IPS-NIHi7 (cell line): Measurements from ENCODE around the gene UBN1.
"Not testable (repeated sequence)": the region's sequence is repeated elsewhere in the genome, so short reads cannot be mapped to it uniquely, and the experiment has no call there.

ENCODE experiments used
- DNase-seq: peaks from one replicate; pipeline ENCODE4 v3.0.0; 2012; ENCODE audit warnings: mixed read lengths; ENCODE audit errors: extremely low spot score

The UBN1 gene

DNA sequence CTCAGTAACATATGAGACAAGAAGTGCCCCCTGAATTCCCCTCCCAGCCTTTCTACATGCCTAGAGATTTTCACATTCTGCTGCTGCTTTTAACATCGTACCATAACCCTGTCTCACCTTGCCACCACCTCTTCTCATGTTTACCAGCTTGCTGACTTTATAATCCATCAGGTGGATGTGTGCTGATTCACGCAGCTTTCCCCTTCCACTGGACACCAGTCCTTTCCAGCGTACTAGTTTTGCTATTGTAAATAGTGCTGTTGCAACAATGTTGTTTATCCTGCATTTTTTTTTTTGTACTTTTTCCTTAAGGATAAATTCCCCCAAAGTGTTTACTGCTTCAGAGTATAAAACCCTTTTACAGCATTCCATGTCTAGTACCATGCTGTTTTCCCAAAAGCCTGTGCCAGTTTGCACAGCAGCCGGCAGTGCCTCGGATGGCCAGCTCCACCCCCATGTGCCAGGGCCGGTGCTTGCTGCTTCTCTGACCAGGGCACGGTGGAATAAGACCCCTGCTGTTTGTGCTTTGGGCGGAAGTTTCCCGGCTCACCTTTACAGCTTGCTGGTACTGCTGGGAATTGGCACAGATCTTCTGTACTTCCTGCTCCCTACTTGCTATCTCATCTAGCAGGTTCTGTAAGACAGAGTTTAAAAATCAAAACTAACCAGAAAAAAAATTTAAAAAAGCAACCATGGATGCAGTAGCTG lies 41.3 kb downstream of the UBN1 start:
- DNase-seq = no peak

DNA sequence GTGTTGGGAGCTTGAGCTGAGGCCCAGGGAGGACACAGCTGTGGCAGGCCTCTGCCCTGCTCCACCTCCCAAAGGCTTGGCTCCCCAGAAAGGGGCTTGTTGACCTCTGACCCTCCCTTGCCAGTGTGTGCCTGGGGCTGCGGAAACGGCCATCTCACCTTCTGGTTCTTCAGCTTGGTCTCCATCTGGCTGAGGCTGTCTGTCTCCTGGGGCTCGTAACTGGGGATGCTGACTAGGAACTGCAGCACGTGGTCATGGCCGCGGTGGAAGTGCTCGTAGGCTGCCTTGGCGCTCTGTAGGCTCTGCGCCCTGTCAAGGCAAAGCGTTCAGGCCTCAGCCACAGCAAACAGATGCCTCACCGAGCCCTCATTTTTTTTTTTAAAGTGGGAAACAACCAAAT lies 42.7 kb downstream of the UBN1 start:
- DNase-seq = no peak

DNA sequence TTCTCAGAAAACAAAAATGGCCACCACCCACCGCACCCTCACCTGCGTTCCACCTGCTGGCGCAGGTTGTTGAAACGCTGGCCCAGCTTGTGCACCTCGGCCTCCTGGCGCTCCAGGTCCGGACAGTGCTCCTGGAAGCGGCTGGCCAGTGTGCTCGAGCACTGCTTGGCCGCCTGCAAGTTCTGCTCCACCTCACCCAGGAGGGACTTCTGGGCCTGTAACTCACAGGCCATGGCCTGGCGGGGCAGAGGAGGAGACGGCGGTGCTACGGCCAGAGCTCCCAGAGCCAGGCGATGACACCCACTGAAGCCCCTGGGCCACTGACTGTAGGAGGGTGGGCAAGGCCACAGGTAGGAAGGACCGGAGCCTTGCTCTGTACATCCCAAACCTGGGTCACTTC lies 43.4 kb downstream of the UBN1 start:
- no peak for DNase-seq

DNA sequence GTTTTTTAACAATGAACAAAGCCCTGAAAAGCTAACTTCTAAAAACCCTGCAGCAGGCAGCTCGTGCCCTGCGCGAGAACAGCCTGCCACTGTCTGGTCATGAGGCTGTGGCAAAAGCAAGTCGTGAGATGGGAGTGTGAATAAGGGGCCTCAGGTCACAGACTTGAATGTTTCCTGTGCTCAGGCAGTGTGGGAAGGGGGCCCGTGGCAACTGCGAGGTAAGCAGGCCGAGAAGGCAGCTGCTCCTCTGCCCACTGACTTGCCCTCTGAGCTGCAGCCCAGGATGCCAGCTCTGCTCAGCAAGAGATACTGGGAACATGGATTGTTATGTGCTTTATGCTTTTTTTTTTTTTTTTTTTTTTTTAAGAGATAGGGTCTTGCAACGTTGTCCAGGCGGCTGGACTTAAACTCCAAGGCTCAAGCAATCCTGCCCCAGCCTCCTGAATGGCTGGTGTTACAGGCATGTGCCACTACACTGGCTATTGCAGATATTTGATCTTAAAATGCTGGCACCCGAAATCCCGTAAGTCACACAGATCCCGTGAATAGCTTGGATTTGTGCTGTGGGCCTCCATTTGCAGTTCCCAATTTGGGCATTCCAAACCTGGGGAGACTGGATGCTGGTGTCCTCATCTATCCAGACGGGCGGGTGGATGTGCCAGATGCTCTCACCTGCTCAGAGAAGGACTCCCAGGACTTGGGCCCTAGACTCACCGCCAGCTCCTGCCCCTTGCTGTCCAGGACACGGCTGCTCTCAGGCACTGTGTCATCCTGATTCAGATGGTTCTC lies 44.0 kb downstream of the UBN1 start:
- DNase-seq = no peak

DNA sequence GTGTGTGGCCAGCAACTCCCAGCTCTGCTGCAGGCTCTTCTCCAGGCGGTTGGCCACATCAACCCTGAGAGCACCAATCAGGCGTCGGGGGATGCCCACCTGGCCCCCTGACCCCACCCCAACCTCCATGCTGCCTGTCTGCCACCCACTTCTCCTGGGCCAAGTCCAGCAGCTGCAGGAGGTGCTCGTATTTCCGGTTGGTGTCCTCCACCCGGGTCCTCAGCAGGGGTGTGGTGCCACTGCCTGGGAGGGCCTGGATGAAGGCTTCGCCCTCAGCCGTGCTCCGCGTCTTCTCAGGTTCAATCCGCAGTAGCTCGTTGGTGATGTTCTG lies 44.6 kb downstream of the UBN1 start:
- DNase-seq = no peak

DNA sequence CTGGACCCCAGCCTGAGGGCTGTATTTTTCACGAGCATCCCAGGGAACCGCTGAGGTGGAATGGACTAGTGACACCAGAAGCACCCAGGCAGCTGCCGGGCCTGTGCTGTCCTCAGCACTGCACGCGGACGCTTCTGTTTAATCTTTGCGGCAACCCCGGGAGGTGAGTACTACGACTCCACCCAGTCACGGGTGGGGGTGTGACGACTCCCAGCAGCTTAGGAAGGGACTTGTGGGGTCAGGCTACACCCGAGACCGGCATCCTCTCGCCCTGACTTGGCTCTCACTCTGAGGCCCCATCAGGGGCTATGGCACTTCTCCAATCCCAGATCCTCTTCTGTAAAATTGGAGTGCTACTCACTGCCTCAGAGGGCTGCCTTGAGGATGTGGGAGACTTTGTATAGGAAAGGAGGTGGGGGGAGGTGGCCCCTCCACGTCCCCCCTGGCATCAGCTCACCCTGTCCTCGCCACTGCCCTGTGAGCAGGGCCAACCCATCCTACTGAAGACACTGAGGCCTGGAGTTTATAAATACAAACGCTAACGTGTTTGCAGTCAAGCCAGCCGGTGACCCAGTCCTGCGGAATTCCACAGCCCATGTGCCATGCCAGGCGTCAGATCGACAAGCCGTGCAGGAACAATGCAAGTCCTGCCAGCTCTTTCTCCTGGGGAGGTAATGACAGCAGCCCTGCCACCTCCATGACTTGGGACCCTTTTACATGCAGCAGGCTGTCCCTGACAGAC lies 45.3 kb downstream of the UBN1 start:
- DNase-seq = no peak

DNA sequence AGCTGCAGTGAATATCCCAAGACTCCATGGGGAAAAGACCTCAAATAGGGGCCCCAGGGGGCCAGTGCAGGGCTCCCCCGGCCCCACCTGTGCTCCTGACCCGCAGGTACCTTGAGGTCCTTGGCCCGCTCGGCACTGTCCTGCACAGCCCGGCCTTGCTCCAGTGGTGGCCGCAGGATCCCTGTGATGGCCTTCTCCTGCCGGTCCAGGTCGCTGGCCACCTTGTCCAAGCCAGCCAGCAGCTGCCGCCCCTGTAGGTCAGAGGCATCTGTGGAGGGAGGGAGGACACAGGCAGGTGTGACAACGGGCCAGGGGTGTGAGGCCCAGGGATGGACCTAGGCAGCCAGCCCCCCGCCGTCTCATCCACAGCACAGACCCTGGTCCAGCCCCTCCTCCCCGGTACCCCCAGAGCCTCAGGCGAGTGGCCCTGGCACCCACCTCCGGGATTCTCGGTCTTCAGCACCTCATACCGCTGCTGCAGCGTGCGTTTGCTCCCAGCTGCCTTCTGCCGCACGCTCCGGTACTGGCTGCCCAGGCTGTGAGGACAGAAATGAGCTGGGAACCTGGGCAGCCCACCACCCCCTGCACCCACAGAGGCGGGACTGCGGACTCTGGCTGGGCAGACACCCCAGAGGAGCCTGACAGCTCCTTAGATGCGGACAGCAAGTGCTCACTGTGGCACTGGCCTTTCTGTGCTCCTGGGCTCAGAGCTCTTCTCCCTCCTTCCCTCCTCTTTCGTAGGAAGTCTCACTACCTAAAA lies 46.0 kb downstream of the UBN1 start:
- no peak for DNase-seq

DNA sequence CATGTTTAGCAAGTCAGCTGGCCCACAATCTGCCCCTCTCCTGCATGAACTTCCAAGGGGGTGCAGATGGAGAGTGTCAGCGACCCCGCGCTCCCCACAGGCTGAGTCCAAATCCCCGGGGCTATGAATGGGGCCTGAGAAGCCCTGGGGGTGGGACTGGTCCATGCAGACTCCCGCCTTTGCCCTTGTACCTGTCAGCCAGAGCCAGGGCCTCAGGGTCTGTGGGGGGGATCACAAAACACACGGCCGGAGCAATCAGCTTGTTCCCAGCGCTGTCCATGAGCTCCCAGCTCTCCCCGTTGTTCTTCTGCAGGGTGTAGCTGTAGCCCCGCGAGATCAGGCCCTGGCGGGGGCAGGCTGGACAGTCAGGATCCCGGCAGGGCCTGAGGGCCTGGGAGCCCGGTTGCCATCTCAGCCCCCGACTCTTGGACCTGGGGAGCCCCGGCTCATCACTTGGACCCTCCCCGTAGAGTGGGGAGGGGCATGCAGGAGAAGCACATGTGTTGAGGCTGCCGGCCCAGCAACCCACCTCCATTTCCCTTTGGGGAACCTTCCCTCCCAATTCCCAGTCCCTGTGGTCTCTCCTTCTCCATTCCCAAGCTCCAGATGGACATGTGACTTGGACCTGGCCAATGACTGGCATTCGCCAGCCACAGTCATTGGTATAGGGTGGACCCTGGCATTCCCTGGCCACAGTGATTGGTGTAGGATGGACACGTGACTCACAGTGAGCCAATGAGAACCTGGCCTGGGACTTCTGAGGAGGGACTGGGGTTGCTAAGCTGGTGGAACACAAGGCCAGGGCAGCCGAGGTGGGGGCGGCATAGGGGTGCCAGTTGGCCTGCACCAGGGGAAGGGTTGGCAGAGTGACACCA lies 47.2 kb downstream of the UBN1 start:
- DNase-seq = peak; percentile 41

DNA sequence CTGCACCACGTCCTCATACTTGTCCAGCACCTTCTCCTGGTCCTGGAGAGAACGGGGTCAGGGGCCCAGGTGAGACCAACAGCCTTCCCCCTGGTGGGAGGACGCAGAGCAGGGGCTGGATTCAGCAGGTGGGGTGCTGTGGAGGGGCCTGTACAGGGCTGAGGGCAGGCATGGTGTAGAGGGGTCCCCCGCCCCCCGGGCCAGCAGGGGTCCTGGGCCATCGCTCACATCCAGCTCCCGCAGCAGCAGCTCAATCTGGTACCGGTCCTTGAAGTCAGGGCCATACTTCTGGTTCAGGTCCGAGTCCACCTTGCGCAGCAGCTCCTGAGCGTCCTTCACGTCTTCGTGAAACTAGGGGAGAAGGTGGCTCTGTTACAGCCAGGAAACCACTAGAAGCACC lies 48.1 kb downstream of the UBN1 start:
- DNase-seq = no peak

DNA sequence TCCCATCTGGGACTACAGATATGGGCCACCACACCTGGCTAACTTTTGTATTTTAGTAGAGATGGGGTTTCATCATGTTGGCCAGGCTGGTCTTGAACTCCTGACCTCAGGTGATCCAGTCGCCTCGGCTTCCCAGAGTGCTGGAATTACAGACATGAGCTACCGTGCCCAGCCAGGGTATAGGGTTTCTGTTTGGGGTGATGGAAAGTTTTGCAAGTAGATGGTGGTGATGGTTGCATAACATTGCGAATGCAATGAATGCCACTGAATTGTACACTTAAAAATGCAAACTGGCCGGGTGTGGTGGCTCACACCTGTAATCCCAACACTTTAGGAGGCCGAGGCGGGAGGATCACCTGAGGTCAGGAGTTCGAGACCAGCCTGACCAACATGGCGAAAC lies 49.5 kb downstream of the UBN1 start:
- DNase-seq = not testable (repeated sequence)

DNA sequence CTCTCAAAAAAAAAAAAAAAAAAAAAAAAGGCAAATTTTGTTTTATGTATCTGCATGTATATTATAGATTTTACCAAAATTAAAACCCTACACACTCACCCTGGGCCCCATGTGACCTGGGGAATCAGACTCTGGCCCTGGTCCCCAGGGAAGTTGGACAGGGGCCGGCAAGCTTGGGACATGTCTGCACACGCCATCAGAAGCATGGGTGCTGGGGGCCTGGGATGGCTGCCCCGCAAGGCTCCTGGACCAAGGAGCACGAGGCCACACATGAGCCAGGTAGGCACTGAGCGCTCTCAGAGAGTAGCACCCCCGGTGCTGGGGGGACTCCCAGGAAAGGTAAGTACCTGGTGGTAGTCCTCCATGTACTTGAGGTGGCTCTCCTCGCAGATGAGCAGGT lies 50.0 kb downstream of the UBN1 start:
- no peak for DNase-seq

DNA sequence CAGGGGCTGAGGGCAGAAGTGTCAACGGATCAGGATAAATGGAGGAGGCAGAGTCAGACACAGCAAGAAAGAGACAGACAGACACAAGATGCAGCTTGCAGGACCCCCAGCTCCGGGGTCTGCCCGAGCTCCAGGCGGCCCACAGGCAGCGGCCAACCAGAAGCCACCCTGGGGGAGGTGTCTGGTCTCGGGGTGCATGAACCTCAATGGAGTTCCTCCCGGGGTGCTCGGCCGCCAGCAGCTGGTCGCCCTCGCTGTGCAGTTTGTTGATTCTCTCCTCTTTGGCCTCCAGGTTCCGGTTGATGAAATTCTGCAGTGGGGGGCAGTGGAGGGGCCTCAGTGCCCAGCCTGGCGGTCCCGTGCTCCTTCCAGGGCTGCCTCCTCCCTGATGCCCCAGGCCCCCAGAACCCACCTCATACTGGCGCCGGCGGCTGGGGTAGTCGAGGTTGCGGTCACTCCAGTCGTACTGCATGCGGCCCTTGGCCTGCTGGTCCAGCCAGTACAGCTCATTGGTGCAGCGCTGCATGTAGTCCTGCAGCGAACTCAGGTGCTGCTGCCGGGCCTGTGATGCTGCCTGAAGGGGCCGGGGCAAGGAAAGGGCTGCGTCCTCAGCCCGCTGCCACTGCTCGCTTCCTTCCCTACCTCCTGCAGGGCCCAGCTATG lies 51.7 kb downstream of the UBN1 start:
- no peak for DNase-seq

DNA sequence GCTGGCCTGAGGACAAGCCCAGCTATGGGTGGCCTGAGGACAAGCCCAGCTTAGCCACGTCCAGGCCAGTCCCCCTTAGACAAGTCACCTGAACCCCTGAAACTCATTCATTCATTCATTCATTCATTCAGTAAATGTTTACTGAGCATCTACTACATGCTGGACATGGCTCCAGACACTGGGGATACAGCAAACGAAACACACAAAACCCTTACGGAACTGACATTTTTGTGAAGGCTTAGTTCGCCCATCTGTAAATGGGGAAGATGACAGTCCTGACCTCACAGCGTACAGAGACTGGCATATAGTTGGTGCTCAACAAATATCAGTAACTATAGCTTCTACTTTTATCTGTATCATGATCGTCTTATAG lies 52.2 kb downstream of the UBN1 start:
- no peak for DNase-seq

DNA sequence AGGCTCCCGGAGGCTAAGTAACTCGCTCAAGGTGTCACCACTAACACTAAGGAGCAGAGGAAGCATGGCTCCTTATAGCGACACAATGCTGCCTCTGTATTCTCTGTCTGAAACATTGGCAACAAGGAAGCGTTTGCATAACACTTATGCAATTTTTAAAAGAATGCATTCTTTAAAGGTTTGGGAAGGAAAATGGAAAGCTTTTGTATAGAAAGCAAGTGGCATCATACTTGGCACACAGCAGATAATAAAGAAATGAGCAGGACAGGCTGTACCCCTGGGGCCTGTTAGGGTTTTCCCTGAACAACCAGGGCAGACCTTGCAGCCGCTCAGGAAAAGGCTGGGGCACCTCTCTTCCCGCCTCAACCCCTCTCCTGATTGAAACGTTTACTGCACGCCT lies 52.8 kb downstream of the UBN1 start:
- no peak for DNase-seq

DNA sequence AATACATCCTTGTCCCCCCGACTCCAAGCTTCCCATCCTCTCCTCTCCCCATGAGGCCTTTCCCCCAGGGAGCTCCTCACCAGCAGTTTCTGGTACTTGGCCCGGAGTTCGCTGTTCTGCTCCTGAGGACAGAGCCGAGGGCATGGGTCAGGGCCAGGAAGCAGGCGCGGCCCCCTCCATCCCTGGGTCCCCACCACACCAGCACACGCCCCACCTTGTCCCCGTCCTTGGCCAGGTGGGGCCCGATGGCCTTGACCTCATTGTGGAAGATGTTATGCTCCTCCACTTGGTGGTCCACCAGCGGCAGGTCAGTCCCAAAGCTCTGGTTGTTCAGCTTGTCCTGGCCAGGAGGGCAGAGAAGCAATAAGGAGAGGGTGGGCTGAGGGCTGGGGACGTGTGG lies 53.5 kb downstream of the UBN1 start:
- no peak for DNase-seq

DNA sequence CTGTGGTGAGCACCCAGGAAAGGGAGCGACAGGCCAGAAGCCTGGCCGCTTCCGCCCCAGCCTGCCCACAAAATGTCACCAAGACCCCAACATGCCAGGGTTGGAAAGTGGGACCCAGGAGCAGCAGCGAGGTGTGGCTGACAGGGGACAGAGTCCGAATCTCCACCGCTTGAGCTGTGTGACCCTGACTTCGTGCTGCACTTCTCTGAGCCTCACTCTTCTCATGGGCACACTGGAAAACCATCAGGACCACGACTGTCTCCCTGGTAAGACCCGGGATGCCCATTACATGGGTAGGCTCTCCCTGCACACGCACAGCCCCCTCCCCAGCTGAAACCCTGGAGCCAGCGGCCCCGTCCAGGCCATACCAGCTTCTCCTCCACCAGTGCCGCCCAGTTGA lies 54.8 kb downstream of the UBN1 start:
- no peak for DNase-seq

DNA sequence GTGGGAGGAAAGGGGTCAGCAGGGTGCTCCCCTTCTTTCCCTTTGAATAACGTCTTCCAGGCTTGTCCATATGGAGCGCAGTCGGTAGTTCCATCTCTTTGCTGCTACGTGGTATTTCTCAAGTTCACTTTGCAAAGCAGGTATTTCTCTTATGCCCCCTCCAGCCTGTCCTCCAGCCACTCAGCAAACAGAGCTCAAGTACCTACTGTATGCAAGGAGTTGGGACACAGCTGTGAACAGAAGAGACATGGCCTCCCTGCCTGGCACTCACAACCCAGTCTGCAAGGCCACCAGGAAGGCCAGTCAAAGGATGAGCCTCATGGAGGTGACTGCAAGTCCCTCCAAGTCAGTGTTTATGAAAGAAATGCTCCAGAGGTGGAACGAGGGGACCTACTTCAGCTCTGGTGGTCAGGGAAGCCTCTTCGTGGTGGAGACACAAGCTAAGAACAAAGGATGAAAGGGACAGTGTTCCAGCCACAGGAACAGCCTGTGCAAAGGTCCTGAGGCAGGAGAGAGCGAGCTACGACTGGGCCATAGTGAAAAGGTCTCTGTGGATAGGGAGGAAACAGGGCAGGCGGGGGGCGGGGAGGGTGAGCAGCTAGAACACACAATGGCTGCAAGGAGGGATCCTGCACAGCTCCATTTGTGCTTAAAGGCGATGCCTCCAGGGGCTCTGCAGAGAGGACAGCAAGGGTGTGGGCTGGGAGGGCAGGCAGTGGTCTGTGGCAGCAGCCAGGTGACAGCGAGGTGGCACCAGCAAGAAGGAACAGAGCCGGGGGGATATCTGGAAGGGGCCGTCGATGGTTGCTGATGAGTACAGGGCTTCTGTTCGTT lies 57.0 kb downstream of the UBN1 start:
- no peak for DNase-seq

DNA sequence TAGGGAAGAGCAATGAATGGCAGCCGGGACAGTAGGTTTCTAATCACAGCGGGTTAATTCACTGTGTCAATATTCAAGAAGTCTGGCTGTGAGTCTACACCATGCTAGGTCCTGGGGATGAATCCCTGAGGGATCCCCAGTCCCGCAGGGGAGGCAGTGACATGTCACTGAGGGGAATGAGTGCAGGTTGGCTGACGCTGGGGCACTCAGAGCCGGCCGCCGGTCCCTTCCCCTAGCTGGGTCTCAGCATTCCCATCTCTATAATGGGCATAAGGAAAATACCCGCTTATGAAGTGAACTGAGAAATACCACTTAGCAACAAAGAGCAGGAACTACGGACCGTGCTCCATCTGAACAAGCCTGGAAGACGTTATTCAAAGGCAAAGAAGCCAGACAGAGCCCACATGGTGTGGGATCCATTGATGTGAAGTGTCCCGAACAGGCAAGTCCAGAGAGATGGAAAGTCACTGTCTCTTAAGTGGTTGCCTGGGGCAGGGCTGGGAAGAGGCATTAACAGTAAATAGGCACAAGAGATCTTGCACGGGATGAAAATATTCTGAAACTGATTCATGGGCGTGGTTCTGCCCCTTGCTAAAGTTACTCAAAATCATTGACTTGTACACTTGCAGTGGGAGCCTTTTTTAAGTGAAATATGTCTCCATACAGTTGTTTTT lies 57.8 kb downstream of the UBN1 start:
- no peak for DNase-seq

DNA sequence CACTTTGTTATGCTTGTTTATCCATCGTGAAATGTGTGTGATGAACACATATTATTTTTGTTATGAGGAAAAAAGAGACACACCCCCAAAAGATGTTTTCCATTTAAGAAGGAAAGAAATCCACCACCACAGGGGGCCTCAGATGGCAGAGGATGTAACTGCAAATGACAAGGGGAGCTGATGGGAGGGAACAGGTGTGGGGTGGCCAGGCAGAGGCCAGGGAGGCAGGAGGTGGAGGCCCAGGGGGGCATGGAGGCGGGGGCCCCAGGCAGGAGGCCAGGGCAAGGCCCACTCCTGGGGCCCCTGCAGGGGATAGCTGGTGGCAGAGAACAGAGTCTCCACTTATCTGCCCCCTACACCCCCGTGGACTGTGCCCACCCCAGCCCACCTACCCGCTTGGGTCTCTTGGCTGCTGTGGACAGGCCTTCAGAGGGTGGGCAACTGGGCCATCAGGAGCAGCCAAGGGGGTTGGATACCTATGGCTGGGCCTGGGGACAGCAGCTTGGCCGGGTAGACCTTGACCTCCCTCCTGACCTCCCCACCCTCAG lies 61.6 kb downstream of the UBN1 start:
- no peak for DNase-seq
